ENCODE measurements around the gene UXS1.

UXS1 gene

DNA sequence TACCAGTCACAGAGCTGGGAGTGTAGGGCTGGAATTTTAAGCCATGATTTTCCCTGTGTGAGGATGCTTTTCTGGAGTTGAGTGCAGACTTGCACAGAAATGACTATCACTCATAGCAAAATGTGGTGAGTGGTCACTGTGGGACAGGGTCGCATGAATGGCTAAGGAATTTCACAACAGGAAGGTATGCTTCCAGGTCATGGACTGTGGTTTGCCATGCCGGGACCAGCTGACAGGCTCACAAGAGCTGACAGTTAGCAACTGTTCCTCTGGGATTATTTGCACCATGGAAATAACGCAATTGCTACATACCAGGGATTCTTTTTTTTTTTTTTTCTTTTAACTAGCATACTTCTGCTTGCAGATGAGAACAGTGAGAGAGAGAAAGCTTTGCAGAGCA, 3.8 kb upstream of the UXS1 start:
- no peak overlapping the region for H2AFZ ChIP-seq (ENCODE audit: low read depth, low read length)
- H3K4me1 ChIP-seq (ENCODE audit: low read length), result peaks cover 6% of the 10 kb centered on the region
- H3K9ac ChIP-seq (ENCODE audit: low read length), result no peak overlapping the region
- no peak overlapping the region for H3K4me2 ChIP-seq (ENCODE audit: low read length)
- no peak for TF ChIP-seq EZH2phosphoT487 (IDR thresholded peaks at IDR 0.05; ENCODE audit: low read depth)
- TF ChIP-seq, protein P1, sequence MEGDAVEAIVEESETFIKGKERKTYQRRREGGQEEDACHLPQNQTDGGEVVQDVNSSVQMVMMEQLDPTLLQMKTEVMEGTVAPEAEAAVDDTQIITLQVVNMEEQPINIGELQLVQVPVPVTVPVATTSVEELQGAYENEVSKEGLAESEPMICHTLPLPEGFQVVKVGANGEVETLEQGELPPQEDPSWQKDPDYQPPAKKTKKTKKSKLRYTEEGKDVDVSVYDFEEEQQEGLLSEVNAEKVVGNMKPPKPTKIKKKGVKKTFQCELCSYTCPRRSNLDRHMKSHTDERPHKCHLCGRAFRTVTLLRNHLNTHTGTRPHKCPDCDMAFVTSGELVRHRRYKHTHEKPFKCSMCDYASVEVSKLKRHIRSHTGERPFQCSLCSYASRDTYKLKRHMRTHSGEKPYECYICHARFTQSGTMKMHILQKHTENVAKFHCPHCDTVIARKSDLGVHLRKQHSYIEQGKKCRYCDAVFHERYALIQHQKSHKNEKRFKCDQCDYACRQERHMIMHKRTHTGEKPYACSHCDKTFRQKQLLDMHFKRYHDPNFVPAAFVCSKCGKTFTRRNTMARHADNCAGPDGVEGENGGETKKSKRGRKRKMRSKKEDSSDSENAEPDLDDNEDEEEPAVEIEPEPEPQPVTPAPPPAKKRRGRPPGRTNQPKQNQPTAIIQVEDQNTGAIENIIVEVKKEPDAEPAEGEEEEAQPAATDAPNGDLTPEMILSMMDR (IDR thresholded peaks at IDR 0.05; ENCODE audit: low read depth, low read length), result no peak
- no peaks in the 10 kb centered on the region for H3K36me3 ChIP-seq (replicated peaks; ENCODE audit: low read depth, low read length)
- no peak overlapping the region for H3K27ac ChIP-seq (ENCODE audit: low read length)
- H3K4me3 ChIP-seq (ENCODE audit: low read length), result no peak overlapping the region
- peaks cover 10% of the 10 kb centered on the region for H3K79me2 ChIP-seq (ENCODE audit: low read length)
- peaks cover 8% of the 10 kb centered on the region for H3K27me3 ChIP-seq (ENCODE audit: low read depth, low read length)
- peaks cover 4% of the 10 kb centered on the region for H4K20me1 ChIP-seq (ENCODE audit: insufficient read depth, low read length)
- no peaks in the 10 kb centered on the region for H3K9me3 ChIP-seq (ENCODE audit: insufficient read depth, low read length)

- Histone ChIP-seq H3K4me3 (ENCODE audit: low read length) (no peak overlapping the region), H3K27ac (ENCODE audit: low read length) (no peak overlapping the region), H3K79me2 (ENCODE audit: low read length) (peaks cover 27% of the 10 kb centered on the region), H3K36me3 (replicated peaks; ENCODE audit: low read depth, low read length) (no peaks in the 10 kb centered on the region), H4K20me1 (ENCODE audit: insufficient read depth, low read length) (peaks cover 9% of the 10 kb centered on the region), H3K4me1 (ENCODE audit: low read length) (peaks cover 10% of the 10 kb centered on the region), H3K9ac (ENCODE audit: low read length) (no peak overlapping the region), H3K9me3 (ENCODE audit: insufficient read depth, low read length) (no peaks in the 10 kb centered on the region), H3K27me3 (ENCODE audit: low read depth, low read length) (peaks cover 3% of the 10 kb centered on the region; the same call in 1 of the 2 replicates), H3K4me2 (ENCODE audit: low read length) (no peak overlapping the region), H2AFZ (ENCODE audit: low read depth, low read length) (no peak overlapping the region)
- TF ChIP-seq, protein P1 (IDR thresholded peaks at IDR 0.05; ENCODE audit: low read depth, low read length), result no peak
- no peak for TF ChIP-seq EZH2phosphoT487 (IDR thresholded peaks at IDR 0.05; ENCODE audit: low read depth)
Observed at GRCh38 chr2:106195981-106196380, 1.9 kb upstream of the UXS1 start.

GRCh38 chr2:106195456-106195855, 1.4 kb upstream of the UXS1 start:
- Histone ChIP-seq H3K4me1 (ENCODE audit: low read length) (peaks cover 10% of the 10 kb centered on the region), H3K4me3 (ENCODE audit: low read length) (no peak overlapping the region), H3K4me2 (ENCODE audit: low read length) (no peak overlapping the region)

GRCh38 chr2:106193690-106193976, 468 bp downstream of the UXS1 start:
- peak overlapping the region; percentile 86 for H3K4me3 ChIP-seq (ENCODE audit: low read length)
- peaks cover 9% of the 10 kb centered on the region for H4K20me1 ChIP-seq (ENCODE audit: insufficient read depth, low read length)
- H2AFZ ChIP-seq (ENCODE audit: low read depth, low read length), result 0 out of 2 replicates have a peak overlapping the region, but pooled peaks have one; percentile 16
- no peaks in the 10 kb centered on the region for H3K27me3 ChIP-seq (ENCODE audit: low read depth, low read length)
- TF ChIP-seq EZH2phosphoT487 (IDR thresholded peaks at IDR 0.05; ENCODE audit: low read depth), result no peak
- TF ChIP-seq, protein P1 (IDR thresholded peaks at IDR 0.05; ENCODE audit: low read depth, low read length), result no peak
- H3K27ac ChIP-seq (ENCODE audit: low read length), result peak overlapping the region; percentile 44
- H3K9me3 ChIP-seq (ENCODE audit: insufficient read depth, low read length), result no peaks in the 10 kb centered on the region
- H3K79me2 ChIP-seq (ENCODE audit: low read length), result peaks cover 46% of the 10 kb centered on the region
- peak overlapping the region; percentile 80 for H3K9ac ChIP-seq (ENCODE audit: low read length)
- peak overlapping the region; percentile 99 for H3K4me2 ChIP-seq (ENCODE audit: low read length)
- H3K4me1 ChIP-seq (ENCODE audit: low read length), result peaks cover 24% of the 10 kb centered on the region
- H3K36me3 ChIP-seq (replicated peaks; ENCODE audit: low read depth, low read length), result no peaks in the 10 kb centered on the region

More at GRCh38 chr2:106195456-106195855, 1.4 kb upstream of the UXS1 start:
- no peaks in the 10 kb centered on the region for H3K27me3 ChIP-seq (ENCODE audit: low read depth, low read length)
- H3K9me3 ChIP-seq (ENCODE audit: insufficient read depth, low read length), result no peaks in the 10 kb centered on the region
- H2AFZ ChIP-seq (ENCODE audit: low read depth, low read length), result no peak overlapping the region
- H3K36me3 ChIP-seq (replicated peaks; ENCODE audit: low read depth, low read length), result no peaks in the 10 kb centered on the region
- peaks cover 9% of the 10 kb centered on the region for H4K20me1 ChIP-seq (ENCODE audit: insufficient read depth, low read length)
- no peak overlapping the region for H3K9ac ChIP-seq (ENCODE audit: low read length)
- peaks cover 30% of the 10 kb centered on the region for H3K79me2 ChIP-seq (ENCODE audit: low read length)
- TF ChIP-seq, protein P1 (IDR thresholded peaks at IDR 0.05; ENCODE audit: low read depth, low read length), result no peak
- no peak for TF ChIP-seq EZH2phosphoT487 (IDR thresholded peaks at IDR 0.05; ENCODE audit: low read depth)
- no peak overlapping the region for H3K27ac ChIP-seq (ENCODE audit: low read length)
